ES-I3 (cell line): ENCODE measurements around the gene GALNT18.

ENCODE experiments used
- H3K36me3 ChIP-seq: 2 replicates; pipeline ENCODE4 v1.6.1; 2013; ENCODE audit warnings: mild to moderate bottlenecking, low read length, control low read depth, moderate library complexity; ENCODE audit not compliant: insufficient read depth
- H3K4me1 ChIP-seq: 2 replicates; pipeline ENCODE4 v1.6.1; 2013; ENCODE audit warnings: mild to moderate bottlenecking, control low read depth, low read length; ENCODE audit not compliant: insufficient read depth
- H3K9ac ChIP-seq: 2 replicates; pipeline ENCODE4 v1.6.1; 2013; ENCODE audit warnings: low read depth, mild to moderate bottlenecking, low read length, moderate library complexity
- H3K9me3 ChIP-seq: 2 replicates; pipeline ENCODE4 v1.6.1; 2013; ENCODE audit warnings: mild to moderate bottlenecking, low read length, moderate library complexity; ENCODE audit not compliant: control insufficient read depth, insufficient read depth

The GALNT18 gene

GRCh38 chr11:11329062-11329806 lies 292.6 kb downstream of the GALNT18 start:
- no peaks in the 10 kb centered on the region for H3K36me3 ChIP-seq
- H3K4me1 ChIP-seq: 0 out of 2 replicates have a peak, but pooled peaks cover 5% of the 10 kb centered on the region
- no peak overlapping the region for H3K9ac ChIP-seq
- no peaks in the 10 kb centered on the region for H3K9me3 ChIP-seq

GRCh38 chr11:11324090-11324489 lies 297.7 kb downstream of the GALNT18 start:
- H3K9ac ChIP-seq: no peak overlapping the region
- H3K4me1 ChIP-seq: no peaks in the 10 kb centered on the region

GRCh38 chr11:11322101-11322500 lies 299.7 kb downstream of the GALNT18 start:
- no peaks in the 10 kb centered on the region for H3K4me1 ChIP-seq
- H3K9ac ChIP-seq: no peak overlapping the region
- H3K36me3 ChIP-seq: no peaks in the 10 kb centered on the region
- no peaks in the 10 kb centered on the region; the same call in 1 of the 2 replicates for H3K9me3 ChIP-seq

More at GRCh38 chr11:11324090-11324489, 297.7 kb downstream of the GALNT18 start:
- Histone ChIP-seq H3K36me3 (no peaks in the 10 kb centered on the region), H3K9me3 (no peaks in the 10 kb centered on the region; the same call in 1 of the 2 replicates)

GRCh38 chr11:11320825-11321224 lies 301.0 kb downstream of the GALNT18 start:
- H3K9ac ChIP-seq: no peak overlapping the region
- H3K36me3 ChIP-seq: no peaks in the 10 kb centered on the region
- no peaks in the 10 kb centered on the region; the same call in 1 of the 2 replicates for H3K9me3 ChIP-seq
- no peaks in the 10 kb centered on the region for H3K4me1 ChIP-seq

GRCh38 chr11:11318961-11319360 lies 302.8 kb downstream of the GALNT18 start:
- H3K9ac ChIP-seq: no peak overlapping the region
- no peaks in the 10 kb centered on the region; the same call in 1 of the 2 replicates for H3K9me3 ChIP-seq
- no peaks in the 10 kb centered on the region for H3K4me1 ChIP-seq
- no peaks in the 10 kb centered on the region for H3K36me3 ChIP-seq

GRCh38 chr11:11318461-11318860 lies 303.3 kb downstream of the GALNT18 start:
- H3K36me3 ChIP-seq: no peaks in the 10 kb centered on the region

GRCh38 chr11:11316651-11317230 lies 305.1 kb downstream of the GALNT18 start:
- Histone ChIP-seq H3K4me1 (no peaks in the 10 kb centered on the region), H3K9me3 (no peaks in the 10 kb centered on the region), H3K36me3 (no peaks in the 10 kb centered on the region)

More at GRCh38 chr11:11318461-11318860, 303.3 kb downstream of the GALNT18 start:
- Histone ChIP-seq H3K9ac (no peak overlapping the region), H3K4me1 (no peaks in the 10 kb centered on the region), H3K9me3 (no peaks in the 10 kb centered on the region; the same call in 1 of the 2 replicates)

GRCh38 chr11:11313902-11314692 lies 307.7 kb downstream of the GALNT18 start:
- Histone ChIP-seq H3K9me3 (no peaks in the 10 kb centered on the region), H3K4me1 (no peaks in the 10 kb centered on the region), H3K36me3 (no peaks in the 10 kb centered on the region), H3K9ac (no peak overlapping the region)

More at GRCh38 chr11:11316651-11317230, 305.1 kb downstream of the GALNT18 start:
- no peak overlapping the region for H3K9ac ChIP-seq

- Histone ChIP-seq H3K36me3 (no peaks in the 10 kb centered on the region), H3K9ac (no peak overlapping the region), H3K9me3 (no peaks in the 10 kb centered on the region), H3K4me1 (no peaks in the 10 kb centered on the region)
Measured at GRCh38 chr11:11313426-11313825, 308.4 kb downstream of the GALNT18 start.

- Histone ChIP-seq H3K36me3 (no peaks in the 10 kb centered on the region), H3K9ac (no peak overlapping the region), H3K9me3 (no peaks in the 10 kb centered on the region), H3K4me1 (no peaks in the 10 kb centered on the region)
Measured at GRCh38 chr11:11312738-11313137, 309.1 kb downstream of the GALNT18 start.

- no peaks in the 10 kb centered on the region for H3K4me1 ChIP-seq
- no peak overlapping the region for H3K9ac ChIP-seq
- no peaks in the 10 kb centered on the region for H3K36me3 ChIP-seq
- no peaks in the 10 kb centered on the region for H3K9me3 ChIP-seq
Measured at GRCh38 chr11:11311169-11311568, 310.6 kb downstream of the GALNT18 start.

GRCh38 chr11:11309906-11310305 lies 311.9 kb downstream of the GALNT18 start:
- Histone ChIP-seq H3K4me1 (no peaks in the 10 kb centered on the region), H3K36me3 (no peaks in the 10 kb centered on the region), H3K9me3 (no peaks in the 10 kb centered on the region), H3K9ac (no peak overlapping the region)

GRCh38 chr11:11308249-11308648 lies 313.6 kb downstream of the GALNT18 start:
- Histone ChIP-seq H3K4me1 (no peaks in the 10 kb centered on the region), H3K9ac (no peak overlapping the region), H3K36me3 (no peaks in the 10 kb centered on the region), H3K9me3 (no peaks in the 10 kb centered on the region)

- Histone ChIP-seq H3K4me1 (no peaks in the 10 kb centered on the region), H3K9me3 (no peaks in the 10 kb centered on the region), H3K9ac (no peak overlapping the region), H3K36me3 (no peaks in the 10 kb centered on the region)
Measured at GRCh38 chr11:11306855-11307254, 314.9 kb downstream of the GALNT18 start.
